NCI-H2107 treated with DMSO at 0.1 percent for 48 hours (cell line): ENCODE results near the gene TMEM236.

Source experiments
- DNase-seq: peaks from one replicate; lab custom pipeline; 2025; ENCODE audit not compliant: unreplicated experiment; lab: John Stamatoyannopoulos, UW

The TMEM236 gene

DNA sequence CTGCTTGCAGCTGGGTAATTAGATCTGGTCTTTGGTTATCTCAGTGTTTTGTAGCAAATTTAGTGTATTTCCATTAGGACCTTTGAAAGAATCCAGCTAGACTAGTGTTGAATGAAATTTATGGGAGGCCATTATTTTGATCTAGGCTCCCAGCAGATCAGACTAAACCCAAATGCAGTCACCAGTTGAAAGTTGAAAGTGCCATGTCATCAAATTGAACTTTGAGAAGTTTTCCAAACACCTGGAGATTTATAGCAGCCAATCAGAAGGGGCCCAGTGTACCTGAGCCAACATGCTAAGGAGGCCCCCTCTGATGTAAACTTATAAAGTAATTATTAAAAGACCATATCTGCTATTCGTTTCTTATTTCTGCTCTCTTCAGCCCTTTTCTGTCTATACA, 11.3 kb upstream of the TMEM236 start:
- no peak for DNase-seq

DNA sequence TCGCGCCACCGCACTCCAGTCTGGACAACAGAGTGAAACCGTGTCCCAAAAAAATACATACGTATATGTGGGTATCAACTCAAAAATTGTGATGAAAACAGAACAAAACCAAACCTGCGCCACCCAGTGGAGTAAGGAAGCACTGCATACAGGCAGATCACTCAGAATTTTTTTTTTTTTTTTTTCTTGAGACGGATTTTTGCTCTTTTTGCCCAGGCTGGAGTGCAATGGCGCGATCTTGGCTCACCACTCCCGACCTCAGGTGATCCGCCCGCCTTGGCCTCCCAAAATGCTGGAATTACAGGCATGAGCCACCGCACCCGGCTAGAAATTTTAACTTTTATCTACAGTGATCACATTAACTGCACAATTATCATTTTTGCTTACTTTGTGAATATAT, 9.1 kb upstream of the TMEM236 start:
- DNase-seq = no peak

DNA sequence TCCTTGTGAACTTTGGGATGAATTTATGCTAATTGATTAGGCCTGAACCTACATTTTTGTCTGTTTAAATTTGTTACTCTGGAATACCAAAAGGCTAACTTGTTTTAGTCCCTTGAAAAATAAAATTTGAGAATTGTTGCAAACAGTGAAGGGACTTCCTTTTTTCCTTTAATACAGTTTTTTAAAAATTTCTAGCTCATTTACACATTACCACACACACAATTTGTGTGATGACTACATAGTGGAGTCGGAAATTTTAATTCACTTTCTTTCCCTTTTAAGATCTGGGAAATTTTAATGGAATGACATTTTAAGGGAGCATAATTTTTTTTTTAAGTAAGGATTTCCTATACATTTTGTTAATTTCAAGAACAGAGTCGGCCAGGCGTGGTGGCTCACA, 8.6 kb upstream of the TMEM236 start:
- no peak for DNase-seq

DNA sequence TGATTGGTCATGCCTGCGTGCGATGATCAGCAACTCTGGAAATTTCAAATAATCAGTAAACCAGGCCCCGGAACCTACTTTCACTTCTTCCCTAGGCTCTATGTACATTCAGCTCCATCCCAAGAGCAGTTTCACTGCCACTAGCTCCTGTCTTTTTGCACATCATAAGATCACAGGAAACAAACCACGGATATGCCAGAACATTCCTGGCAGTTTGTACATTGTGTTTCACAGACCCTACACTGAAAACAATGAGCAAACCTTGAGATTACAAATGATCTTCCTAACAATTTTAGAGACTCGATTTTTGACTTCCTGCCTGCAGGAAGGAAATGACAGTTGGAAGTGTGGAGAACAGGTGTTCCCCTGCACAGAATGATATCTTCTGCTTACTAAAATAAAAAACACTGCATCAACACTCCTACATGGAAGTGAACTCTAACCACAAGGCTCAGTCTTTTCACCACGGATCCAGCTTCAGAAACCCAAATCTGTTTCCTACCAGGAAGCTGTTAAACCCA, 7.6 kb upstream of the TMEM236 start:
- no peak for DNase-seq

DNA sequence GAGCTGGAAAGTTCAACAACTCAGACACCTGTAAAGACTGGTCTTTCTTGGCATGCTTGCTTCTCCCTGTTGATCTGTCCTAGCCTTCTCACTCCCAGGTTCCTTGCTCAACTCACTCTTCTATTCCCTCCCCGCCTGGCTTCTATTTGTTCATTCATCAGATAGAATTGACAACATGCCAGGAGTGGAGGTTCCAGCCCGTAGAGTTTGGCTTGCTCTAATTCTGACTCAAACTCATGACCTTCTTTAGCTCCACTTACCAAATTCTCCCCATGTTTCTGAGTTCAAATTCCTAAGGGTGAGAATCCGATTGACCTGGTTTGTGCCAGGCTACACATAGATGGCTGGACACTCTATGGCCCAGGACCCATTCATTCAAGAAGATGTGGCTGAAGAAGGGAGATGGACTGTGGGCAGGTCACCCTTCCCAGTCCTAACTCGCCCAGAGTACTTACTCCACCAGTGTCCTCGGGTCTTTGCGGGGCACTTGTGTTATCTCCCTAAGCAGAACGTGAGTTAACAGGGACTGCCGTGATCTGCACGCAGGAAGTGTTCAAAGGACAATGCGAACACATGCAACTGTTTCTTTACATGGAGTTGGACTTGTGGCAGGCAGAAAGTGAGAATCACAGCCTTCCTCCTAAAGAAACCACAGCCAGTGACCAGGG, 4.0 kb upstream of the TMEM236 start:
- no peak for DNase-seq

DNA sequence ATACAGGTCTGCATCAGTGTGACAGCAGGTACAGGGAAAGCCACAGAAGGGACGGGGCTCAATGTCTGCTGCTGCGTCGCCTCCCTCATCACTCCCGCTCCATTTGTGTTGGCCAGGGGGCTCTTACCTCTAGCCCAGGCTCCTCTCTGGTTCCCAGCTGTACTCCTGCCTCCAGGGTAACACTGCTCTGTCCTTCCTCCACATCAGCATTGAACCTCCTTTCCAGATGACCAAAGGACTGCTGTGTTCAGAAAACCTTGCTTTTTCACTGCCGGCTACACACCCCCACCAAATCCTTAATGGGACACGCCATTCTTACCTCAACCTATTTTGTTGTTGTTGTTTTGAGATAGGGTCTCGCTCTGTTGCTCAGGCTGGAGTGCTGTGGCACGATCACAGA, 2.1 kb upstream of the TMEM236 start:
- no peak for DNase-seq

DNA sequence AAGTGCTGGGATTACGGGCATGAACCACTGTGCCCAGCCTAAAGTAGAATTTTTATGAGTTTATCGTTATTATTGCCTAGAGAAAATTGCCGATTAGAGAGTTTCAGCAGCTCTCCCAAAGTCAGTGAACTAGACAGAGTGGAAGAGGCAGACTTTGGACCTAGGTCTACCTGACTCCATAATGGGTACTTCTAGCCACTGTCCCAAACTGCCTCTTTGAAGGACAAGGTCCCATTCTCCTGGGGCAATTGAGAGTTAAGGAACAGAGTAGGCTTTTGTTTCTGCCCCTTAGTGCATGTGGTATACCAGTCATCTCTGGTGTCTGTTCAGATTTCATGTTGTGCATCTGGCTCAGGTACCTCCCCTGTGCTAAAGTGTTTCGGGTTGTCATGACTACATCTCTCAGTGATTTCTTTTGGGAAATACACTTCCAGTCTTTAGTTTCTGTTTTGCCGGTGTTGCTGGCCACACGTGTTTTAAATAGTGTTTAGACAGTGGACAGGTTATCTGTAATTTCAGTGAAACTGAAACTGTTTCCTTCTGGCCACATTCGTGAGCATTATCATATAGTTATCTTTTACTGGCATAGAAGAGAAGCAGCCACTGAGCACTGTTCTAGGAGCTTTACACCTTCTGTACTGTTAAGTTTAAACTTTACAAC, 4.7 kb downstream of the TMEM236 start:
- DNase-seq = no peak

DNA sequence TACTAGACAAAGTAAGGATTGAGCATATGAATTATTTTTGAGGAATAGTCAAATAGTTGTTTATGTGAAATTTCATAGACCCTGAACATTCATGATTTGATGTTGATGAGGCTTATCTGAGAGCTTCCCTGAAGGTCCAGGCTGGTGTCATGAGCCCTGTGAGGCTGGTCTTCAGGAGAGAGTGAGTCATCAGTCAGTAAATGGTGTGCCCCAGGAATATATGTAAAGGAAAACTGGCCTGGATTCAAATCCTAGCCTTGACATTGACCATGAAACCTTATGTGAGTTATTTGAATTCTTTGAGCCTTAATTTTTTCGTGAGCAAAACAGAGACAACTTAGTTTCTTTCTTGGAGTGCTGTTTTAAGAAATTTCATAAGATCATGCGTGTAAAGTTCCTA, 6.2 kb downstream of the TMEM236 start:
- no peak for DNase-seq

DNA sequence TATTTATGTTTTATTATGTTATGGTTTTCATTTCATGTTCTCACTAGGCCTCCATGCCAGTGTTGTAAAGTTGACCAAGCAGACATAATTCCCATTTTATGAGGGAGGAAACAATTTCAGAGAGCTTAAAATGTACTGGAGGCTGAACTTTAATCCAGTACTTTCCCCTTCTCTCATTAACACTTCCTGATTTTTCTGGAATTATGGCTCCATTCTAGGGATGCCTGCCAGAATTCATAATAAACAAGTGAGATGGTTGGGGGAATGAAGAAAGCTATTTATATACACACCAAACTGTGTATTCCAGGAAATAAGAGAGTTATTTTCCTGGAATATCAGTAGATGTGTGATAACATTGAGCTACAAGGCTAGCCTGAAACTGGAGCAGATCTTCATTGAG, 6.9 kb downstream of the TMEM236 start:
- no peak for DNase-seq

DNA sequence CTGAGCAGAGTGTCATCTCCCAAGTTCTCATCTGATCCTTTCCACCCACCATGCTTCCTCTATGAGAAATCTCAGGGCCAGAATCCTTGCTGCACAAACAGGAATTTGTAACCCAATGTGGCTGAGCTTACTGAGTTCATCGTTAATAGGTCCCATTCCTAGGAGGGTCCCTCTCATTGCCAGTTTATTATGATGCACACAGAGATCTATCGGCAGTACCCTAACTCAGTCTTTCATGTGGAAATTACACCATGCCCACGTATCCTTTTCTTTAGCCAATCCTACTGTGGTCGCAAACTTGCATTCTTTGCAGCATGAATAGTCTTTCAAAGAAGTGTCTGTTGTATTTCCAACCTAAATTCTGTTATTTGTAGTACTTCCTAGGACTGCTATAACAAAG, 12.1 kb downstream of the TMEM236 start:
- no peak for DNase-seq

DNA sequence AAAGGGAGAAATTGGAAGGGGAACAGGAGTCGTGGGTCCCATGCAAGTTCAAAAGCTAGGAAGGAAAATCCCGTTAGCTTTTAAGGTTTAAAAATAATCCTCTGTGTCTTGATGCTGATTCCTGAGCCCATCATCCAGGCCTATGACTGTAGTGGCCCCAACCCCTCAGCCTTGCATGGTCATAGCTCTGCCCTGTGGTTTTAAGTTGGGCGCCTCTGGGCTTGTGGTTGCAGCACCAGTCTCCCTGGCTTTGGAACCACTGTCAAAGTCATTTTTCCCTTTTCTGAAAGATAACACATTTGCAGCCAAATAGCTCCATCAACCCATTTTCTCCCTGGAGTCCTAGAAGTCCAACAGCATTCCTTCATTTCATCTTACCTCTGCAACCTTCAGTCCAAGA, 13.6 kb downstream of the TMEM236 start:
- no peak for DNase-seq

DNA sequence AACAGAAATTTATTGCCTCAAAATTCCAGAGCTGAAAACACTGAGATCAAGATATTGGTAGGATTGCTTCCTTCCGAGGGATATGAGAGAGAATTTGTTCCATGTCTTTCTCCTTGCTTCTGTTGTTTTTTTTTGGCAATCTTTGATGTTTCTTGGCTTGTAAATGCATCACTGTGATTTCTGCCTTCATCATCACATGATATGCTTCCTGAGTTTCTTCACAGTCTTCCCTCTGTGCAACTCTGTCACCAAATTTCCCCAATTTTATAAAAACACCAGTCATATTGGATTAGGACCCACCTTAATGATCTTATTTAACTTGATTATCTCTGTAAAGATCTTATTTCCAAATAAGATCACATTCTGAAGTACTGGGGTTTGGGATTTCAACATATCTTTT, 14.7 kb downstream of the TMEM236 start:
- DNase-seq = no peak

DNA sequence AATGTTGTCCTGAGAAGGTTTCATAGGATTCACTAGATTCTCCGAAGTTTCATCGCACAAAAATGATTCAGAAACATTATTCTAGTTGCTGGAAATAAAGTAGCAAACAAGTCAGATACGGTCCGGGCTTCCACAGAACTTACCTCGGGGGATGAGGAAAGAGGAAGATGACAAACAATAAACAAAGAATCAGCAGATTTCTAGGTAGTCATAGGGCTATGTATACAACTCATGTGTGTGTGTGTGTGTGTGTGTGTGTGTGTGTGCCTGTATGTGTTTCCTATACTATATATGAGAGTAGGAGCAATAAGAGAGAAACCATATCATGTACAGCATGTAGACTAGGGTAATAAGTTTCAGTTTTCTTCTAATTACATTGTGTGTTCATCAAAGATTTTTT, 16.5 kb downstream of the TMEM236 start:
- no peak for DNase-seq

DNA sequence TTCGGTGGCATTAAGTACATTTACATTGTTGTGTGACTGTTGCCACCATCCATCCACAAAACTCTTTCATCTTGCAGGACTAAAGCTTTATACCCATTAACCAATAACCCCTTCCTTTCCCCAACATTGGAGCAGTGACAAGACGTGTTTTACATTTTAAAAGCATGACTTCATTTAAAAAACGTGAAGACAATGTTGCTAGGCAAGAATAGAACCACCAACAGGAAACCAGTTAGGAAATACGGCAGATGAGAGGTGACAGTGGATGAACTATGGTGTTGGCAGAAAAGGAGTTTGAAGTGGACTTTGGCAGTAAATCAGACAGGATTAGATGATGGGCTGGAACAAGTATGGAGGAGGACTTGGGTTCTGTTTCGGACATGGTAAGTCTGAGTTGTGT, 17.0 kb downstream of the TMEM236 start:
- DNase-seq = no peak

DNA sequence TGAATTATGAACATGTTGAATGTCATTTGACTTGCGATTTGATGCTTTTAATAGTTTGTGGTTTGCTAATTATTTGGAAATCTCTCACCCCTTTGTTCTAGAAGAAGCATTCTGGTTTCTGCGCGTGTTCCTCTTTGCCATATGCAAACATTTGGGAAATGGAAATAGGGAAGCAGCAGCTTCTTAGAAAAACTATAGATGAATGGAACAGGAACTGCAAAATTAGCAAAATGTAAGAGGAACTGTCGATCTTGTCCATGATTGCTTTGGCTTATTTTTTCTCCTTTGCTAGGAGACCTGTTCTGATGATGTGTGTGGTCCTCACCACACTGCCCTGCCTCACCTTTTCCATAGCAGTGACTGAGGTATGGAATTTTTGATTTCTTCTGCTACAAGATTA, 19.0 kb downstream of the TMEM236 start:
- DNase-seq = no peak

DNA sequence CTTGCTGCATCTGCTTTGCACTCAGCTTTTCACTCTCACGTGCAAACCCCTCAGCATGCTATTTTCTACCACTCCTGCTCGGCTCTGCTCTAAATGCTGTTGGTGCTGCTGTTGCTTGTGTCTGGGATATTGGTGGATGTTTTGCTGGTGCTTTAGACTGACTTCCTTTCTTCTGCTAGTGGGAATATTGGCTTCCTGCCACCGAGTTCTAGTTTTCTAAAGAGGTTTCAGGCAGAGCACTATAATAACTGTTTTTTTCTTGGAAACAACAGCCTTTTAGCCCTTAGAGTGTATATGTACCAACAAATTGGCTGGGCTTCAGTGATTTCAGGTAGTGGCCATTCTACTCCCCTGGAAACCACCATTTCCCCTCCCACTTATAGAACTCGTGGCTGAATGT, 27.8 kb downstream of the TMEM236 start:
- no peak for DNase-seq

DNA sequence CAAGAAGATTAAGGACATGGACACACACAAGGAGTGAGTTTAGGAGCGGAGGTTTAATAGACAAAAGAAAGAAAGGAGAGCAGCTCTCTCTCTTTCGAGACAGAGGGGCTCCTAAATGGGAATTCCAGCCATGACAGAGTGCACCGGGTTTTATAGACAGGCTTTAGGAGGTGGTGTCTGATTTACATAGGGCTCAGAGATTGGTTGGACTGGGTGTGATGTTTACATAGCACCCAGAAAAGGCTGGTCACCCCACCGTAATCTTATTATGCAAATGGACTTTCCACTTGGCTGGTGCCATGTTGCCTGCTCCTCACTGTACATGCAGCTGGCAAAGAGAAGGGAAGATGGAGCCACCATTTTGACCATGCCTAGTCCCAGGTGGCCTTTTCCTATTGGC, 28.7 kb downstream of the TMEM236 start:
- no peak for DNase-seq

DNA sequence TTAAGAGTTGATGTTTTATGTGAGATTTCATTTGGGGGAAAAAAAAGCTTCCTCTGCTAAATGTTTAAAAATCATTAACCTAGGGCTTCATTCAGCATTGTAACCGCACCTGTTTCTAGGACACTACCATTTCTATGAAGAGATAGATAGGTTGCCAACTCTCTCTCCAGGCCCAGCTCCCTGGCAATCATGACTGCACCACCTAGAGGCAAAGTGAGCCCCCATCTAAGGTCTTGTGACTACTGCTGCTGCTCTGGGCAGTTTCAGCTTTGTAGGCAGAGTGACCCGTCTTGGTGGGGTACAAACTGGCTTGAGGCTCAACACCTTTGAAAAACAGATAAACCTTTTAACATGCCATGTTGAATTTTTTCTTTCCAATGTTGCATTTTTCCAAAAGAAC, 29.9 kb downstream of the TMEM236 start:
- no peak for DNase-seq

DNA sequence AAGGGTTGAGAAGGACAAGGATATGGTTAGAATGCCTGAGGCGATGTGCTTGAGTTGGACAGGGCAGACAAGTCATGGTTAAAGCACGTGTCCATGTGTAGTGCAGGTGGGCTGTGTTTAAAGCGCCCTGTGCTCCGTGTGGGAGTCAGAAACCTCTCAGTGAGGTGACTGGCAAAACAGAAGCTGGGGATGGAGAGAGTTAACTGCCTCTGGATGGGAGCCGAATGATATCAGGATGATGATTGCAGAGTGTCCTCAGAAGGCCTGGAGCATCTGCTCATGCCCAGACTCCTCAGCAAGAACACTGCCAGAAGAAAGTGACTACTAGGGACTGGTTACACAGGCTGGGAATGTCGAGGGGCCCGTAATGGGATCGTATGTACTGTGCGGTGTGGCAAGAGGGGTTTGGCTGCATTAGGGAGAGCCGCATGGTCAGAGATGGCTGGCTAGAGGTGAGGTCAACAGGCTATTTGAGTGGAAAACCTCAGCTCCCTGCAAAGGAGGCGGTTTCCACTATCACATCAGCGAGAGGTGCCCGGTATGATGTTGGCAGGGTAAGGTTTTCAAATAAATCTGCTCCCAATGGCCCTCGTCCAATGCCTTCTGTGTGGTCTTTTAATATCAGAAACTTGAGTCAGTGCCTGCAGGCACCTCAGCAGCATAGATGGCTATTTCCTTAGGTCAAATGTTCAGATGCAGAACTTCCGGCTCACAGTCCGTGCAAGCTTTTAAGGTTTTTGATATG, 31.1 kb downstream of the TMEM236 start:
- no peak for DNase-seq

DNA sequence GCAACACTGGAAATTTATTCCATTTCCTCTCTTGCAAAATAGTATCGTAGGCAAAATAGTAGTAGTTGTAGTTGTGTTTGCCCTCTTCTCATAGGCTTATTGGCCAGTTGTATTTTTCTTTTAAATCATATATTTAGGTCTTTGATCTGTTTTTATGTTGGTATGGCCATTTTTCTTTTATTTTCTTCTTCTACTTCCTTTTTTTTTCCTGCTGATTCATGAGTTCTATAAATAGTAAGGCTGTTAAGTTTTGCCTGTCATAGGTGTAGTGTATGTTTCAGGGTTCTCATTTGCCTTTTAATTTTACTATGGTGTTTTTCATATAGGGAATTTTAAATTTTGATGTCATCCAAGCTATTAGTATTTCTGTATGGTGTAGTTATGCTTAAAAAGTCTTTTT, 31.8 kb downstream of the TMEM236 start:
- DNase-seq = no peak

DNA sequence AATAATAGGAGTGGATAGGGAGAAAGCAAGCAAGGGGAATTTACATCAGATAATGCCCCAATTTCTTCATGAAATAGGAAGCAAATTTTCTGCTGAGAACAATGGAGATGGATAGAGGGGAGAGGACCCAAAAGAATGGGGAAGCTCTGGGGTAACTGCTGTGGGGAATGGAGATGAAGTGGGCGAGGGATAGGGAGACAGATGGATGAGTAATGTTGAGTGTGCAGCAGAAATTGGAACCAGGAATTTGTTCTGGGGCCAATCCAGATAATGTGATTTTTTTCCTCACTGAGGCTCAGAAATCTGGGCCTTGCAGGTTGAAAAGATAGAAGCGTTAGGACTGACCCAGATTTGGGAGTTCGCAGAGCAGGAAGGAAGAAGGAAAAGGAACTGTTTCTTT, 32.7 kb downstream of the TMEM236 start:
- no peak for DNase-seq

DNA sequence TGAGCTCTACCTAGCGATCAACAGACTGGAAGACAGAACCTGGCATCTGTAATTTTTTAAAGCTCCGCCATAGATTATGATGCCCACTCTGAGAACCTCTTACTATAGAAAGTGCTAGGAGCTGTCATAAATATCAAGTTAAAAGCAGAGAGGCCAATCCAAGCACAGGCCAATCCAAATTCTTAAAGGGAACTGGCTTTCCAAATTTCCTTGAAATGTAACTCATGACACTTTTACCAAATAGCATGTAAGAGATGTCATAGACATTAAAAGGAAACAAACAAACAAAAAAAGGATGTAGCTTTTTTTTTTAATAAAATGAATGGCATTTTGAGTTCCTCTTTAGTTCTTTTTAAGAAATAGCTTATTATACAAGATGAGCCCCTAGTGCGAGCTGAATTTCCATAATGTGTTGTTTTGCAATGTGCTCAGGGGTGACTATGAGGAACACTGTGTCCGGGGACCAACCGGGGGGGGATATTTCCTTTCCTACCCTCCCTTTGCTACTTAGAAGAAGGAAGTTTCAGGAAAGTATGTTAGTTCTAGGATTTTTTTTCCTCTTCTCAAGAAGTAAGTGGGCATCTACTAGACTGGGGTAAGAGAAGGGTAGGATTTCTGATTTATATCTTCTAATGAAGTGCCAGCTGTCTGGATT, 33.4 kb downstream of the TMEM236 start:
- no peak for DNase-seq
